ENCODE data around the gene PIK3IP1. TPM values are rescaled to one million over a fixed set of nuclear protein-coding genes. Genes with fewer than 3 reads are reported as not detected.
A peak's percentile ranks its signal among the peaks of the same experiment; 100 is the strongest.

Gene PIK3IP1
- total RNA-seq, 1 donor from 2014 or later, result 13.4 TPM

GRCh38 chr22:31295831-31296657 is 3.8 kb upstream of the PIK3IP1 start:
- no peak overlapping the region for H3K4me3 Mint-ChIP-seq (ENCODE audit: unreplicated experiment)
- peaks cover 37% of the 10 kb centered on the region for H3K4me1 Mint-ChIP-seq (ENCODE audit: unreplicated experiment)
- TF ChIP-seq, protein P1, sequence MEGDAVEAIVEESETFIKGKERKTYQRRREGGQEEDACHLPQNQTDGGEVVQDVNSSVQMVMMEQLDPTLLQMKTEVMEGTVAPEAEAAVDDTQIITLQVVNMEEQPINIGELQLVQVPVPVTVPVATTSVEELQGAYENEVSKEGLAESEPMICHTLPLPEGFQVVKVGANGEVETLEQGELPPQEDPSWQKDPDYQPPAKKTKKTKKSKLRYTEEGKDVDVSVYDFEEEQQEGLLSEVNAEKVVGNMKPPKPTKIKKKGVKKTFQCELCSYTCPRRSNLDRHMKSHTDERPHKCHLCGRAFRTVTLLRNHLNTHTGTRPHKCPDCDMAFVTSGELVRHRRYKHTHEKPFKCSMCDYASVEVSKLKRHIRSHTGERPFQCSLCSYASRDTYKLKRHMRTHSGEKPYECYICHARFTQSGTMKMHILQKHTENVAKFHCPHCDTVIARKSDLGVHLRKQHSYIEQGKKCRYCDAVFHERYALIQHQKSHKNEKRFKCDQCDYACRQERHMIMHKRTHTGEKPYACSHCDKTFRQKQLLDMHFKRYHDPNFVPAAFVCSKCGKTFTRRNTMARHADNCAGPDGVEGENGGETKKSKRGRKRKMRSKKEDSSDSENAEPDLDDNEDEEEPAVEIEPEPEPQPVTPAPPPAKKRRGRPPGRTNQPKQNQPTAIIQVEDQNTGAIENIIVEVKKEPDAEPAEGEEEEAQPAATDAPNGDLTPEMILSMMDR (IDR thresholded peaks at IDR 0.05; ENCODE audit: unreplicated experiment), result no peak
- H3K9me3 Mint-ChIP-seq (ENCODE audit: unreplicated experiment), result no peaks in the 10 kb centered on the region
- H3K27me3 Mint-ChIP-seq (ENCODE audit: unreplicated experiment), result peaks cover 3% of the 10 kb centered on the region
- no peak overlapping the region for H3K27ac Mint-ChIP-seq (ENCODE audit: unreplicated experiment)
- DNase-seq (ENCODE audit: low spot score), result no peak
- H3K36me3 Mint-ChIP-seq (ENCODE audit: low read depth, unreplicated experiment), result no peaks in the 10 kb centered on the region

DNA sequence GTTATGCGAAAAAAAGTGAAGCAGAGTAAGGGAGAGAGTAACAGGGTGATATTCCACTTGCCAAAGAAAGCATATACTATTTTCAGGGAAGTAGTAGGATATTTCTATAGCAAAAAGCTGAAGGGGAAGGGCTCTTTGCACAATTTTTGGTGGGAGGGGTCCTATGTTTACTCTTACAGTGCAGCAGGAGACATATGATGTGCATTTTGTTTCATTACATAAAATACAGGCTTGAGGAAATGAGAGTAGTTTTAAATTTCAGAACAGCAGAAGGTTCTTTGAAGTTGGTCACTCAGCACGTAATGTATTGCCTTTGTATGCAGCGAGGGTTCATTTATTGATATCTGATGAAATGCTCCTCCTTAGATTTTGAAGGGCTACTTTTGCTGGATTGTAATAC is 3.1 kb upstream of the PIK3IP1 start:
- H3K4me3 Mint-ChIP-seq (ENCODE audit: unreplicated experiment), result no peak overlapping the region
- no peak for DNase-seq (ENCODE audit: low spot score)
- peaks cover 5% of the 10 kb centered on the region for H3K27me3 Mint-ChIP-seq (ENCODE audit: unreplicated experiment)
- TF ChIP-seq, protein P1 (IDR thresholded peaks at IDR 0.05; ENCODE audit: unreplicated experiment), result no peak
- peaks cover 34% of the 10 kb centered on the region for H3K4me1 Mint-ChIP-seq (ENCODE audit: unreplicated experiment)
- H3K27ac Mint-ChIP-seq (ENCODE audit: unreplicated experiment), result no peak overlapping the region
- H3K9me3 Mint-ChIP-seq (ENCODE audit: unreplicated experiment), result no peaks in the 10 kb centered on the region
- no peaks in the 10 kb centered on the region for H3K36me3 Mint-ChIP-seq (ENCODE audit: low read depth, unreplicated experiment)

GRCh38 chr22:31291481-31292235 is 630 bp downstream of the PIK3IP1 start:
- TF ChIP-seq, protein P1 (IDR thresholded peaks at IDR 0.05; ENCODE audit: unreplicated experiment), result no peak
- no peaks in the 10 kb centered on the region for H3K9me3 Mint-ChIP-seq (ENCODE audit: unreplicated experiment)
- peaks cover 5% of the 10 kb centered on the region for H3K36me3 Mint-ChIP-seq (ENCODE audit: low read depth, unreplicated experiment)
- H3K27me3 Mint-ChIP-seq (ENCODE audit: unreplicated experiment), result peaks cover 6% of the 10 kb centered on the region
- peaks cover 47% of the 10 kb centered on the region for H3K4me1 Mint-ChIP-seq (ENCODE audit: unreplicated experiment)
- H3K4me3 Mint-ChIP-seq (ENCODE audit: unreplicated experiment), result peak overlapping the region; percentile 97
- peak overlapping the region; percentile 80 for H3K27ac Mint-ChIP-seq (ENCODE audit: unreplicated experiment)
- DNase-seq (ENCODE audit: low spot score), result no peak

- H3K4me3 Mint-ChIP-seq (ENCODE audit: unreplicated experiment), result peak overlapping the region; percentile 75
- H3K4me1 Mint-ChIP-seq (ENCODE audit: unreplicated experiment), result peaks cover 44% of the 10 kb centered on the region
- TF ChIP-seq, protein P1 (IDR thresholded peaks at IDR 0.05; ENCODE audit: unreplicated experiment), result no peak
- H3K27ac Mint-ChIP-seq (ENCODE audit: unreplicated experiment), result peak overlapping the region; percentile 90
- peaks cover 5% of the 10 kb centered on the region for H3K36me3 Mint-ChIP-seq (ENCODE audit: low read depth, unreplicated experiment)
- H3K27me3 Mint-ChIP-seq (ENCODE audit: unreplicated experiment), result peaks cover 10% of the 10 kb centered on the region
- H3K9me3 Mint-ChIP-seq (ENCODE audit: unreplicated experiment), result no peaks in the 10 kb centered on the region
- peak; percentile 91 for DNase-seq (ENCODE audit: low spot score)
Measured at GRCh38 chr22:31290494-31291471, 1.5 kb downstream of the PIK3IP1 start.

Measured in endothelial cell (in vitro differentiated cells).